Smooth muscle cell (in vitro differentiated cells): ENCODE results near the gene NEDD8. TPM values are rescaled to one million over a fixed set of nuclear protein-coding genes. Genes with fewer than 3 reads are reported as not detected.

Source experiments
- DNase-seq: peaks from one replicate; lab custom pipeline; 2025; ENCODE audit not compliant: unreplicated experiment; lab: John Stamatoyannopoulos, UW
- H2AFZ ChIP-seq: fragments of 200-600 bp; sonication (generic); 2 replicates; pipeline ENCODE4 v1.6.0; 2016; ENCODE audit warnings: antibody characterized with exemption, low read depth, mild to moderate bottlenecking
- H3F3A ChIP-seq: fragments of 200-600 bp; sonication (generic); 2 replicates; pipeline ENCODE4 v1.6.0; 2017; ENCODE audit warnings: antibody characterized with exemption, low read depth
- H3K27ac ChIP-seq: fragments of 200-600 bp; sonication (generic); 2 replicates; pipeline ENCODE4 v1.5.1; 2016; ENCODE audit warnings: low read depth, mild to moderate bottlenecking
- H3K27me3 ChIP-seq: fragments of 200-600 bp; sonication (generic); 2 replicates; pipeline ENCODE4 v1.6.1; 2016; ENCODE audit warnings: low read depth, mild to moderate bottlenecking
- H3K36me3 ChIP-seq: fragments of 200-600 bp; sonication (generic); 2 replicates; pipeline ENCODE4 v1.5.1; 2016; ENCODE audit warnings: low read depth
- H3K4me1 ChIP-seq: fragments of 200-600 bp; sonication (generic); 2 replicates; pipeline ENCODE4 v1.5.1; 2016; ENCODE audit warnings: low read depth
- H3K4me2 ChIP-seq: fragments of 200-600 bp; sonication (generic); 2 replicates; pipeline ENCODE4 v1.6.0; 2016; ENCODE audit warnings: mild to moderate bottlenecking
- H3K4me3 ChIP-seq: fragments of 200-600 bp; sonication (generic); 2 replicates; pipeline ENCODE4 v1.5.1; 2016; ENCODE audit warnings: mild to moderate bottlenecking
- H3K79me2 ChIP-seq: fragments of 200-600 bp; sonication (generic); 2 replicates; pipeline ENCODE4 v1.6.0; 2016; ENCODE audit warnings: low read depth, mild to moderate bottlenecking
- H3K9ac ChIP-seq: fragments of 200-600 bp; sonication (generic); 2 replicates; pipeline ENCODE4 v1.6.0; 2016; ENCODE audit warnings: low read depth
- H3K9me3 ChIP-seq: fragments of 200-600 bp; sonication (generic); replicated peaks from 2 replicates; pipeline ENCODE4 v1.5.1; 2016; ENCODE audit warnings: low read depth
- H4K20me1 ChIP-seq: fragments of 200-600 bp; sonication (generic); 2 replicates; pipeline ENCODE4 v1.6.0; 2016; ENCODE audit warnings: low read depth
- WGBS: methylation state at CpG from one replicate; pipeline ENCODE4 v1.1.7; 2016; ENCODE audit warnings: low lambda C conversion rate; 5-methylcytosine and 5-hydroxymethylcytosine counted together
- polyA plus RNA-seq: library from polyadenylated mRNA; unstranded; fragments of >200 nt; fragmentation: Nextera tagmentation; extraction: Ambion mirVana; gene quantifications from 2 replicates; pipeline ENCODE4 v1.2.1, GENCODE V29; 2016
- total RNA-seq: library from RNA; depleted of rRNA; stranded (reverse); fragments of >200 nt; gene quantifications from 2 replicates; pipeline ENCODE4 v1.2.3, GENCODE V29; 2014
- TF ChIP-seq, protein P1 (sequence below): fragments of 200-600 bp; sonication (generic); IDR thresholded peaks from 2 replicates; pipeline ENCODE4 v1.5.1; 2017; ENCODE audit warnings: borderline replicate concordance, mild to moderate bottlenecking, antibody characterized with exemption; ENCODE audit not compliant: insufficient read depth, poor library complexity, severe bottlenecking

Gene NEDD8
- total and polyA plus RNA-seq, 2 experiments from 2014 or later, result 211 to 375 TPM

DNA sequence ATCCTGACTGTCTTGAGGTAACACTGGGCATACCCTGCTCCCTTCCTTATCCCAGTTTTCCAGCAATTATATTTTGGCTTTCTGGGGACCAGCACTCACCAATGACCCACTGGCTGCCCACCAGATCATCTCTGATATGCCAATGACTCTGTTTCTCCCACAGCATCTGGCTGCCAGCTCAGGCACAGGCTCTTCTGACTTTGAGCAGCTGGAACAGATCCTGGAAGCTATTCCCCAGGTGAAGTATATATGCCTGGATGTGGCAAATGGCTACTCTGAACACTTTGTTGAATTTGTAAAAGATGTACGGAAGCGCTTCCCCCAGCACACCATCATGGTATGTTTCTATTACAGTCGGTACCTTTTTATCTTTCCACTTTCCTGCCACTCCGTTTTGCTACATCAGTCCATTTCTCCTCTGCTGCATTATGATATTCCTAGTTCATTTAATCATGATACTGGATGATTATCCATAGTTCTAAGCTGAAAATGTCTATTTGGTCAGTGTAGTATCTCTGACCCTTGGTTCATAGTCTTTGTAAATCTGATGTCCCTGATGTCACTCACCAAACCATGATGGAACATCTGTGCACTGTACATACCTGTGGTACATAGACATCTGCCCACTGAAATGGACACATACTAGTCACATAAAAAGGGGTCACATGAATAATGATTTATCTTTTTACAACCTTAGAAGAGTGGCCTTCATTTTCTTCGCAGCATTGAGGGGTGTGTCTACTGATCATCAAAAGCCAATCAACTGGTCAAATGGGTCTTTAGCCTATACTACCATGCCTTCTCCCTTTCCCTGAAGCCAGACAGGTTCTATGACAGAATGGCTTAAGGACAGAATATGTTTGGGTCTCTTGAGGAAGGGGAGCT lies 3.9 kb upstream of the NEDD8 start:
- no peak overlapping the region for H3K27ac ChIP-seq
- H3K4me1 ChIP-seq, result peaks cover 17% of the 10 kb centered on the region
- no peaks in the 10 kb centered on the region for H3K9me3 ChIP-seq
- TF ChIP-seq, protein P1, sequence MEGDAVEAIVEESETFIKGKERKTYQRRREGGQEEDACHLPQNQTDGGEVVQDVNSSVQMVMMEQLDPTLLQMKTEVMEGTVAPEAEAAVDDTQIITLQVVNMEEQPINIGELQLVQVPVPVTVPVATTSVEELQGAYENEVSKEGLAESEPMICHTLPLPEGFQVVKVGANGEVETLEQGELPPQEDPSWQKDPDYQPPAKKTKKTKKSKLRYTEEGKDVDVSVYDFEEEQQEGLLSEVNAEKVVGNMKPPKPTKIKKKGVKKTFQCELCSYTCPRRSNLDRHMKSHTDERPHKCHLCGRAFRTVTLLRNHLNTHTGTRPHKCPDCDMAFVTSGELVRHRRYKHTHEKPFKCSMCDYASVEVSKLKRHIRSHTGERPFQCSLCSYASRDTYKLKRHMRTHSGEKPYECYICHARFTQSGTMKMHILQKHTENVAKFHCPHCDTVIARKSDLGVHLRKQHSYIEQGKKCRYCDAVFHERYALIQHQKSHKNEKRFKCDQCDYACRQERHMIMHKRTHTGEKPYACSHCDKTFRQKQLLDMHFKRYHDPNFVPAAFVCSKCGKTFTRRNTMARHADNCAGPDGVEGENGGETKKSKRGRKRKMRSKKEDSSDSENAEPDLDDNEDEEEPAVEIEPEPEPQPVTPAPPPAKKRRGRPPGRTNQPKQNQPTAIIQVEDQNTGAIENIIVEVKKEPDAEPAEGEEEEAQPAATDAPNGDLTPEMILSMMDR, result no peak
- DNase-seq, result no peak
- peaks cover 57% of the 10 kb centered on the region for H3K79me2 ChIP-seq
- no peak overlapping the region for H3K4me2 ChIP-seq
- WGBS, result 97% methylated on average over 5 of the region's 5 CpGs
- H3K4me3 ChIP-seq, result no peak overlapping the region
- no peak overlapping the region for H3K9ac ChIP-seq
- H3K36me3 ChIP-seq, result no peaks in the 10 kb centered on the region
- no peaks in the 10 kb centered on the region for H3K27me3 ChIP-seq
- H4K20me1 ChIP-seq, result peaks cover 15% of the 10 kb centered on the region
- peaks cover 28% of the 10 kb centered on the region for H3F3A ChIP-seq
- H2AFZ ChIP-seq, result no peak overlapping the region

DNA sequence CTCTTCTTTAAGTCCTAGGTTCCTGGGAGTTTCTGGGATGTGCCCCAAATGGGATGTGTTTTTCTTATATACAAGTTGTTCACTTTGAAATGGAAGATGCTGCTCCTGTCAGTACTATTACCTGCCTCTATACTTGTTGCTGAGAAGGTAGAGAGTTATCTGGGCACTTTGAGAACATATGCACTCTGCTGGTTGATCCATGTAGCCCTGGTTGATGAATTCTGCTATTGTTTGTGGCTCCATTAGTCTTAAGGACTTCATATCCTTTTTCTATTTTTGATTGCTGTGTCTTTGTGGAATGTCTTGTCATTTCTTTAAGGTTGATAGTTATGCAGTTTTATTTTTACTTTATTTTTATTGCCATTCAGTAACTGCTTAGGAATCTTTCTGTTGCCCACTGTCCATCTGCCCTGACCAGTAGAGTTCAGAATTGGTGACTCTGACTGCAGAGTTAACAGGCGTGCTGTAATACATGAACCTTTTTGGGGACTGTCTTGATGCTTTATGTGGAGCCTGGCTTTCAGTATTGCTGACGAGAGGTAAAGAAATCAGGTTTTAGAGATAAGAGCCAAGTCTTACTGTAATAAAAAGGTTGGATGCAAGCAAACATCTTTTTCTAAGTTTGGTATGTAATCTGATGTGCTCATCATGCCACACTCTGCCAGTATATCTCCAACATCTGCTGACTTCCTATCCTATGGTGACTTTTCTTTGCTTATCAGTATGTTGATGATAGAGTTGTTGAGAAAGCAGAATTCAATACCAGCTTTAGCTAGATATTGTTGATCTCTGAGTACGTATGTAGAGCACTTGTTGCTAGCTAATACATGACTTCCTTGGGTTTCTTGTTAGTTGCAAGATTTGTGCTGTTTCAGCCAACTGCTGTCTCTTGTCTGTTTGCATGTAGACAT lies 2.2 kb upstream of the NEDD8 start:
- Histone ChIP-seq H3K4me2 (peak overlapping the region; percentile 93), H3K4me3 (peak overlapping the region; percentile 85), H3K4me1 (peaks cover 17% of the 10 kb centered on the region), H3K9me3 (no peaks in the 10 kb centered on the region), H3K9ac (no peak overlapping the region), H3K27me3 (no peaks in the 10 kb centered on the region), H3K27ac (peak overlapping the region; percentile 4), H3K79me2 (peaks cover 56% of the 10 kb centered on the region), H2AFZ (no peak overlapping the region), H3K36me3 (no peaks in the 10 kb centered on the region), H4K20me1 (peaks cover 4% of the 10 kb centered on the region), H3F3A (peaks cover 28% of the 10 kb centered on the region)
- 94% methylated on average over 3 of the region's 3 CpGs for WGBS
- TF ChIP-seq, protein P1, result no peak
- DNase-seq, result no peak

DNA sequence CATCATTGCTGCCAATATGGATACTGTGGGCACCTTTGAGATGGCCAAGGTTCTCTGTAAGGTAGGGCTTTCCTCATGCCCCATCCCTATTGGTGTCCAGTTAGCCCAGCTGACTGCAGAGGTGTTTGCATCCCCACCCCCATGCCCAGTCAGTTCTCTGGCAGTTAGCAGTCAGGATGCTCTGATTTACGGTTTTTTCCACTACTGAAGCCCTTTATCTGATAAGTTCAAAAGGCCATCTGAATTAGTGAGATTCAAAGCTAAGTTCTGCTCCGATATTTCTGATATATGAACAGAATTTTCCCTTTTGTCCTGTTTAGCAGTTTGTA lies 1.3 kb upstream of the NEDD8 start:
- TF ChIP-seq, protein P1, result no peak
- no peak for DNase-seq
- H3K9me3 ChIP-seq, result no peaks in the 10 kb centered on the region
- H3K4me2 ChIP-seq, result peak overlapping the region; percentile 93
- no peaks in the 10 kb centered on the region for H3K27me3 ChIP-seq
- no peak overlapping the region for H3K27ac ChIP-seq
- peaks cover 17% of the 10 kb centered on the region for H3K4me1 ChIP-seq
- peak overlapping the region; percentile 89 for H3K9ac ChIP-seq
- H3K4me3 ChIP-seq, result peak overlapping the region; percentile 85
- H3K36me3 ChIP-seq, result no peaks in the 10 kb centered on the region
- H3K79me2 ChIP-seq, result peaks cover 59% of the 10 kb centered on the region
- peaks cover 4% of the 10 kb centered on the region for H4K20me1 ChIP-seq
- 60% methylated on average over 2 of the region's 2 CpGs for WGBS
- H2AFZ ChIP-seq, result no peak overlapping the region
- peaks cover 23% of the 10 kb centered on the region for H3F3A ChIP-seq
